HG02973 (cell line): ENCODE measurements around the gene ACOT7.
A peak's percentile ranks its signal among the peaks of the same experiment; 100 is the strongest.
"Not testable (repeated sequence)": the region's sequence is repeated elsewhere in the genome, so short reads cannot be mapped to it uniquely, and the experiment has no call there.

Experiments
- ATAC-seq: cut with Tn5 transposase; IDR thresholded peaks from one replicate; pipeline ENCODE4 v1.9.1; 2021; ENCODE audit warnings: moderate library complexity; ENCODE audit not compliant: unreplicated experiment

ACOT7 gene

GRCh38 chr1:6401673-6402072 is 8.1 kb upstream of the ACOT7 start:
- no peak for ATAC-seq

GRCh38 chr1:6399294-6399693 is 5.7 kb upstream of the ACOT7 start:
- no peak for ATAC-seq

GRCh38 chr1:6397844-6398441 is 4.4 kb upstream of the ACOT7 start:
- no peak for ATAC-seq

GRCh38 chr1:6396998-6397397 is 3.4 kb upstream of the ACOT7 start:
- ATAC-seq = no peak

GRCh38 chr1:6395781-6396244 is 2.2 kb upstream of the ACOT7 start:
- not testable (repeated sequence) for ATAC-seq

- not testable (repeated sequence) for ATAC-seq
Measured at GRCh38 chr1:6395130-6395529, 1.6 kb upstream of the ACOT7 start.

GRCh38 chr1:6392809-6393399 is 663 bp downstream of the ACOT7 start:
- peak; percentile 22 for ATAC-seq

- no peak for ATAC-seq
Measured at GRCh38 chr1:6391951-6392808, 1.4 kb downstream of the ACOT7 start.

- ATAC-seq = no peak
Measured at GRCh38 chr1:6389971-6390370, 3.6 kb downstream of the ACOT7 start.

- ATAC-seq = no peak
Measured at GRCh38 chr1:6386371-6386949, 7.1 kb downstream of the ACOT7 start.

- ATAC-seq = no peak
Measured at GRCh38 chr1:6385488-6386191, 7.9 kb downstream of the ACOT7 start.

- ATAC-seq = no peak
Measured at GRCh38 chr1:6384962-6385361, 8.6 kb downstream of the ACOT7 start.

GRCh38 chr1:6384135-6384534 is 9.4 kb downstream of the ACOT7 start:
- ATAC-seq = no peak

GRCh38 chr1:6380037-6380436 is 13.5 kb downstream of the ACOT7 start:
- ATAC-seq = no peak

- ATAC-seq = no peak
Measured at GRCh38 chr1:6378096-6378746, 15.3 kb downstream of the ACOT7 start.

GRCh38 chr1:6373961-6374720 is 19.4 kb downstream of the ACOT7 start:
- ATAC-seq = no peak

GRCh38 chr1:6372236-6372635 is 21.3 kb downstream of the ACOT7 start:
- ATAC-seq = not testable (repeated sequence)

GRCh38 chr1:6370006-6370405 is 23.6 kb downstream of the ACOT7 start:
- ATAC-seq = no peak

- no peak for ATAC-seq
Measured at GRCh38 chr1:6367381-6368012, 26.1 kb downstream of the ACOT7 start.
